Calu3 (cell line): Measurements from ENCODE around the gene TMEM222. TPM values are rescaled to one million over a fixed set of nuclear protein-coding genes. Genes with fewer than 3 reads are reported as not detected.

Experiments
- BruUV-seq: library from RNA; stranded (reverse); fragments of 400-500 nt; replicated peaks from 2 replicates; lab custom pipeline; 2021; lab: Mats Ljungman, UMichigan
- CTCF ChIA-PET: fragments of 300-600 bp; sonication (Branson Sonifier 250); formaldehyde crosslinking; loops from one replicate; lab custom pipeline; 2022; ENCODE audit warnings: antibody characterized with exemption; lab: Charles Lee
- DNase-seq: peaks from one replicate; pipeline ENCODE4 v3.0.0; 2022
- H3K27ac Mint-ChIP-seq: one replicate; pipeline ENCODE4 v1.8.0; 2022; ENCODE audit warnings: mixed read lengths; ENCODE audit not compliant: unreplicated experiment
- H3K27me3 Mint-ChIP-seq: one replicate; pipeline ENCODE4 v1.8.0; 2022; ENCODE audit warnings: mixed read lengths; ENCODE audit not compliant: unreplicated experiment
- H3K36me3 Mint-ChIP-seq: one replicate; pipeline ENCODE4 v1.8.0; 2022; ENCODE audit warnings: mild to moderate bottlenecking, moderate library complexity, mixed read lengths; ENCODE audit not compliant: insufficient read depth, unreplicated experiment
- H3K4me1 Mint-ChIP-seq: one replicate; pipeline ENCODE4 v1.8.0; 2022; ENCODE audit warnings: mild to moderate bottlenecking, low read depth, mixed read lengths; ENCODE audit not compliant: unreplicated experiment
- H3K4me3 Mint-ChIP-seq: one replicate; pipeline ENCODE4 v1.8.0; 2022; ENCODE audit warnings: mild to moderate bottlenecking, low read depth, moderate library complexity, mixed read lengths; ENCODE audit not compliant: unreplicated experiment
- H3K9me3 Mint-ChIP-seq: one replicate; pipeline ENCODE4 v1.8.0; 2022; ENCODE audit warnings: low read depth, mixed read lengths; ENCODE audit not compliant: unreplicated experiment
- CTCF ChIP-seq: fragments of 200-600 bp; IDR thresholded peaks from one replicate; pipeline ENCODE4 v1.8.0; 2022; ENCODE audit warnings: antibody characterized with exemption; ENCODE audit not compliant: unreplicated experiment
- intact Hi-C: fragments of 100-400 bp; cut with micrococcal nuclease; formaldehyde crosslinking; loops from one replicate; pipeline ENCODE4 v1.10.0; 2022; ENCODE audit not compliant: unreplicated experiment
- total RNA-seq: library from RNA; stranded (reverse); gene quantifications from 2 replicates; pipeline ENCODE4 v1.2.3, GENCODE V29; 2022

Gene TMEM222
- total RNA-seq, 1 experiment from 2014 or later: 30.4 TPM

- Mint-ChIP-seq H3K4me3 (no peak overlapping the region), H3K9me3 (no peaks in the 10 kb centered on the region), H3K27ac (no peak overlapping the region), H3K4me1 (no peaks in the 10 kb centered on the region), H3K36me3 (peaks cover 28% of the 10 kb centered on the region), H3K27me3 (no peaks in the 10 kb centered on the region)
- intact Hi-C loops: no loop called here
- DNase-seq: no peak
- BruUV-seq: no TSS peak
- TF ChIP-seq CTCF: no peak
- CTCF ChIA-PET: no interaction called here
These were observed 33.7 kb downstream of the TMEM222 start for GRCh38 chr1:27355683-27356082.

- H3K27me3 Mint-ChIP-seq: no peaks in the 10 kb centered on the region
- CTCF ChIA-PET: no interaction called here
- H3K4me3 Mint-ChIP-seq: no peak overlapping the region
- DNase-seq: no peak
- H3K9me3 Mint-ChIP-seq: no peaks in the 10 kb centered on the region
- intact Hi-C loops: no loop called here
- BruUV-seq: no TSS peak
- H3K36me3 Mint-ChIP-seq: peaks cover 24% of the 10 kb centered on the region
- no peak for TF ChIP-seq CTCF
- no peaks in the 10 kb centered on the region for H3K4me1 Mint-ChIP-seq
- no peak overlapping the region for H3K27ac Mint-ChIP-seq
These were observed 34.3 kb downstream of the TMEM222 start for GRCh38 chr1:27356277-27356618.

- no peak for DNase-seq
- no peak for TF ChIP-seq CTCF
- CTCF ChIA-PET: no interaction called here
- Mint-ChIP-seq H3K4me1 (no peaks in the 10 kb centered on the region), H3K4me3 (no peak overlapping the region), H3K9me3 (no peaks in the 10 kb centered on the region), H3K27me3 (no peaks in the 10 kb centered on the region), H3K27ac (no peak overlapping the region), H3K36me3 (peaks cover 20% of the 10 kb centered on the region)
- intact Hi-C loops: no loop called here
- no TSS peak for BruUV-seq
These were observed 34.8 kb downstream of the TMEM222 start for GRCh38 chr1:27356619-27357280.

GRCh38 chr1:27357281-27358037 is 35.5 kb downstream of the TMEM222 start:
- H3K27ac Mint-ChIP-seq: no peak overlapping the region

More at GRCh38 chr1:27357281-27358037, 35.5 kb downstream of the TMEM222 start:
- H3K4me3 Mint-ChIP-seq: no peak overlapping the region
- H3K4me1 Mint-ChIP-seq: no peaks in the 10 kb centered on the region
- no peaks in the 10 kb centered on the region for H3K9me3 Mint-ChIP-seq
- no peak for DNase-seq
- BruUV-seq: no TSS peak
- H3K36me3 Mint-ChIP-seq: peaks cover 20% of the 10 kb centered on the region
- peak; percentile 89 for TF ChIP-seq CTCF
- intact Hi-C loops: no loop called here
- CTCF ChIA-PET: no interaction called here
- no peaks in the 10 kb centered on the region for H3K27me3 Mint-ChIP-seq
